ENCODE data around the gene EIPR1. TPM values are rescaled to one million over a fixed set of nuclear protein-coding genes. Genes with fewer than 3 reads are reported as not detected.
"Not testable (repeated sequence)": the region's sequence is repeated elsewhere in the genome, so short reads cannot be mapped to it uniquely, and the experiment has no call there.

The EIPR1 gene
- total RNA-seq, 2 donors from 2014 or later, result 18.8 to 39.1 TPM

DNA sequence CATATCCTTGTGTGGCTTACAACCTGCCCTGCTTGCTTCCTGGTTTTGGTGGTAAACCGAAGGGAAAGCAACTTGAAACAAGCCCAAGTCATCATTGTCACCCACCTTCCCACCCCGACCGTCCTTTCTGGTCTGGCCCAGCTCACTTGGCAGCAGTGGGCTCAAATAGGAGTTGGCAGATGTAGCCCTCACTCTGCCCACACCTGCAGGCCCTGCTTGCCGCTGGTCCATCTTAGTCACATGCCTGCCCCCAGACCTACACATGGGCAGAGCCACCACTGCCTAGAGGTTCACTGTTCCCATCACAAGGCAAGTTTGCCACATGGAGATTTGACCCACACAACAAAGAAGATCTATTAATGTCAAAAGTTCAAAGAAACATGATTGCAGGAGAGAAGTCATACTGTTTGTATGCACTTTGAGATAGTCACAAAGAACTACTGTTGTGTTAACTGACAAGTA is 9.3 kb downstream of the EIPR1 start:
- H3K4me3 ChIP-seq, result no peak overlapping the region
- H3K27ac ChIP-seq, result no peak overlapping the region
- no peaks in the 10 kb centered on the region for H3K4me1 ChIP-seq
- DNase-seq, result no peak
- H3K27me3 ChIP-seq, result no peaks in the 10 kb centered on the region
- H3K36me3 ChIP-seq, result no peaks in the 10 kb centered on the region
- no peak overlapping the region for H3K9ac ChIP-seq (ENCODE audit: low read depth in 2 of 2, low read length in 2 of 2)
- TF ChIP-seq, protein P1, sequence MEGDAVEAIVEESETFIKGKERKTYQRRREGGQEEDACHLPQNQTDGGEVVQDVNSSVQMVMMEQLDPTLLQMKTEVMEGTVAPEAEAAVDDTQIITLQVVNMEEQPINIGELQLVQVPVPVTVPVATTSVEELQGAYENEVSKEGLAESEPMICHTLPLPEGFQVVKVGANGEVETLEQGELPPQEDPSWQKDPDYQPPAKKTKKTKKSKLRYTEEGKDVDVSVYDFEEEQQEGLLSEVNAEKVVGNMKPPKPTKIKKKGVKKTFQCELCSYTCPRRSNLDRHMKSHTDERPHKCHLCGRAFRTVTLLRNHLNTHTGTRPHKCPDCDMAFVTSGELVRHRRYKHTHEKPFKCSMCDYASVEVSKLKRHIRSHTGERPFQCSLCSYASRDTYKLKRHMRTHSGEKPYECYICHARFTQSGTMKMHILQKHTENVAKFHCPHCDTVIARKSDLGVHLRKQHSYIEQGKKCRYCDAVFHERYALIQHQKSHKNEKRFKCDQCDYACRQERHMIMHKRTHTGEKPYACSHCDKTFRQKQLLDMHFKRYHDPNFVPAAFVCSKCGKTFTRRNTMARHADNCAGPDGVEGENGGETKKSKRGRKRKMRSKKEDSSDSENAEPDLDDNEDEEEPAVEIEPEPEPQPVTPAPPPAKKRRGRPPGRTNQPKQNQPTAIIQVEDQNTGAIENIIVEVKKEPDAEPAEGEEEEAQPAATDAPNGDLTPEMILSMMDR (IDR thresholded peaks at IDR 0.05), result no peak
- intact Hi-C loops (cut with DNase I), result no loop called here
- H3K9me3 ChIP-seq, result no peaks in the 10 kb centered on the region

GRCh38 chr2:3365219-3365618 is 12.4 kb downstream of the EIPR1 start:
- Histone ChIP-seq H3K9ac (ENCODE audit: low read depth in 2 of 2, low read length in 2 of 2) (no peak overlapping the region), H3K36me3 (no peaks in the 10 kb centered on the region)

GRCh38 chr2:3361518-3362389 is 15.9 kb downstream of the EIPR1 start:
- Histone ChIP-seq H3K9ac (ENCODE audit: low read depth in 2 of 2, low read length in 2 of 2) (no peak overlapping the region), H3K9me3 (no peaks in the 10 kb centered on the region), H3K4me3 (no peak overlapping the region), H3K4me1 (no peaks in the 10 kb centered on the region), H3K27me3 (no peaks in the 10 kb centered on the region), H3K36me3 (no peaks in the 10 kb centered on the region), H3K27ac (no peak overlapping the region)
- intact Hi-C loops (cut with DNase I), result no loop called here
- no peak for DNase-seq
- TF ChIP-seq, protein P1 (IDR thresholded peaks at IDR 0.05), result no peak

More at GRCh38 chr2:3365219-3365618, 12.4 kb downstream of the EIPR1 start:
- no peaks in the 10 kb centered on the region for H3K9me3 ChIP-seq
- TF ChIP-seq, protein P1 (IDR thresholded peaks at IDR 0.05), result no peak
- intact Hi-C loops (cut with DNase I), result no loop called here
- DNase-seq, result no peak
- H3K27ac ChIP-seq, result no peak overlapping the region
- H3K4me1 ChIP-seq, result no peaks in the 10 kb centered on the region
- no peak overlapping the region for H3K4me3 ChIP-seq
- H3K27me3 ChIP-seq, result no peaks in the 10 kb centered on the region

GRCh38 chr2:3357926-3358325 is 19.7 kb downstream of the EIPR1 start:
- no peak overlapping the region for H3K9ac ChIP-seq (ENCODE audit: low read depth in 2 of 2, low read length in 2 of 2)
- DNase-seq, result no peak
- H3K9me3 ChIP-seq, result no peaks in the 10 kb centered on the region
- TF ChIP-seq, protein P1 (IDR thresholded peaks at IDR 0.05), result no peak
- no peaks in the 10 kb centered on the region for H3K27me3 ChIP-seq
- H3K4me3 ChIP-seq, result no peak overlapping the region
- no peaks in the 10 kb centered on the region for H3K36me3 ChIP-seq
- intact Hi-C loops (cut with DNase I), result no loop called here
- no peak overlapping the region for H3K27ac ChIP-seq
- H3K4me1 ChIP-seq, result no peaks in the 10 kb centered on the region

GRCh38 chr2:3357446-3357845 is 20.2 kb downstream of the EIPR1 start:
- intact Hi-C loops (cut with DNase I); DNase-seq; H3K9me3 ChIP-seq; H3K4me1 ChIP-seq; H3K27ac ChIP-seq; H3K9ac ChIP-seq (ENCODE audit: low read depth in 2 of 2, low read length in 2 of 2); H3K4me3 ChIP-seq; H3K36me3 ChIP-seq; H3K27me3 ChIP-seq: not testable (repeated sequence)

GRCh38 chr2:3356799-3357198 is 20.8 kb downstream of the EIPR1 start:
- H3K9me3 ChIP-seq, result no peaks in the 10 kb centered on the region
- no peak overlapping the region for H3K27ac ChIP-seq
- no peak for DNase-seq
- no peaks in the 10 kb centered on the region for H3K4me1 ChIP-seq
- H3K36me3 ChIP-seq, result no peaks in the 10 kb centered on the region
- H3K4me3 ChIP-seq, result no peak overlapping the region
- H3K9ac ChIP-seq (ENCODE audit: low read depth in 2 of 2, low read length in 2 of 2), result no peak overlapping the region
- TF ChIP-seq, protein P1 (IDR thresholded peaks at IDR 0.05), result no peak
- H3K27me3 ChIP-seq, result no peaks in the 10 kb centered on the region
- intact Hi-C loops (cut with DNase I), result no loop called here

Data from colonic mucosa (tissue), 4 donors.